Measurements from ENCODE around the gene ALPK1. TPM values are rescaled to one million over a fixed set of nuclear protein-coding genes. Genes with fewer than 3 reads are reported as not detected.

The ALPK1 gene
- total RNA-seq, 1 experiment from 2014 or later = 0.17 TPM

GRCh38 chr4:112410804-112411203 lies 113.6 kb downstream of the ALPK1 start:
- no peak for TF ChIP-seq CTCF (conservative IDR thresholded peaks at IDR 0.05)
- H3K79me2 ChIP-seq (ENCODE audit: insufficient read depth, low read length) = no peaks in the 10 kb centered on the region
- H2BK120ac ChIP-seq (ENCODE audit: low read depth, low read length, poor library complexity, severe bottlenecking) = no peak overlapping the region
- H3K9me3 Mint-ChIP-seq = no peaks in the 10 kb centered on the region
- peaks cover 23% of the 10 kb centered on the region for H3K27me3 Mint-ChIP-seq (ENCODE audit: low read depth)
- no CpG with 5 or more reads among the region's 7 CpGs for WGBS (ENCODE audit: extremely low coverage, insufficient read length, low lambda C conversion rate)
- H4K5ac ChIP-seq (ENCODE audit: insufficient read length, low read depth, low read length) = no peak overlapping the region
- no peaks in the 10 kb centered on the region for H4K20me1 ChIP-seq (ENCODE audit: control insufficient read depth, insufficient read depth, insufficient read length)
- H3K18ac ChIP-seq (ENCODE audit: insufficient read length, low read depth, low read length) = no peak overlapping the region
- H3K27ac ChIP-seq (ENCODE audit: insufficient read length, low read depth, low read length) = no peak overlapping the region
- no peak overlapping the region for H3K56ac ChIP-seq (ENCODE audit: insufficient read length, low read depth, low read length)
- H3K27ac Mint-ChIP-seq = no peak overlapping the region
- no peak overlapping the region for H2BK5ac ChIP-seq (ENCODE audit: insufficient read length, low read length)
- H3K14ac ChIP-seq (ENCODE audit: insufficient read depth, low read length) = no peak overlapping the region
- H2BK12ac ChIP-seq (ENCODE audit: insufficient read length, low read depth, low read length) = no peak overlapping the region
- no peaks in the 10 kb centered on the region; a peak in 1 of 7 replicates for H3K36me3 Mint-ChIP-seq (ENCODE audit: insufficient read depth in 1 of 3, low read depth in 3 of 3)
- no peaks in the 10 kb centered on the region; the same call in 1 of the 2 replicates for H3K4me1 ChIP-seq (ENCODE audit: insufficient read depth, low read length)
- H2AK5ac ChIP-seq (ENCODE audit: insufficient read length, low read length) = no peak overlapping the region
- H2BK20ac ChIP-seq (ENCODE audit: low read depth, low read length, poor library complexity, severe bottlenecking) = no peak overlapping the region
- no peaks in the 10 kb centered on the region for H3K23me2 ChIP-seq (ENCODE audit: insufficient read length, low read depth, low read length, poor library complexity, severe bottlenecking)
- H3K27me3 ChIP-seq (ENCODE audit: insufficient read depth, low read length) = no peaks in the 10 kb centered on the region
- no peak for DNase-seq
- H3K4me2 ChIP-seq (ENCODE audit: insufficient read depth, insufficient read length, low read length) = no peak overlapping the region
- H4K8ac ChIP-seq (replicated peaks; ENCODE audit: insufficient read length, low read depth, low read length) = no peak overlapping the region
- H3K4ac ChIP-seq (ENCODE audit: low read depth, low read length) = no peak overlapping the region
- no peak overlapping the region for H4K91ac ChIP-seq (ENCODE audit: insufficient read length, low read depth, low read length)
- H3K4me1 Mint-ChIP-seq = peaks cover 24 to 28% of the 10 kb centered on the region in 2 experiments
- no peak overlapping the region for H2AFZ ChIP-seq (ENCODE audit: low read length)
- H3K23ac ChIP-seq (ENCODE audit: insufficient read length, low read depth, low read length) = no peak overlapping the region
- no peak overlapping the region for H3T11ph ChIP-seq (ENCODE audit: low read length)
- no peak overlapping the region for H2BK15ac ChIP-seq (ENCODE audit: low read depth, low read length)
- no peak overlapping the region for H3K4me3 Mint-ChIP-seq
- H3K79me1 ChIP-seq (ENCODE audit: insufficient read depth, low read depth, low read length, poor library complexity, severe bottlenecking) = no peaks in the 10 kb centered on the region
- H3K9ac ChIP-seq (ENCODE audit: extremely low read depth, insufficient read length, low read length) = no peak overlapping the region
- H3K9me3 ChIP-seq (ENCODE audit: control insufficient read depth, low read depth, low read length) = no peaks in the 10 kb centered on the region

All from H9 (cell line).